Liver (tissue), 9 donors: ENCODE results near the gene RASAL2. TPM values are rescaled to one million over a fixed set of nuclear protein-coding genes. Genes with fewer than 3 reads are reported as not detected.

Experiments
- DNase-seq: peaks from one replicate; pipeline ENCODE4 v3.0.0-alpha.2; 2017; ENCODE audit warnings: low spot score
- H3K27ac ChIP-seq, 2 donors: one replicate each; pipeline ENCODE4 v1.7.0; 2013; ENCODE audit warnings: inconsistent platforms in 2 of 2, low read length in 2 of 2, control low read depth in 1 of 2, low read depth in 1 of 2, mild to moderate bottlenecking in 1 of 2
- H3K27me3 ChIP-seq, 4 donors: one replicate each; pipeline versions ENCODE4 v1.6.1 to v1.7.0; 2013; ENCODE audit warnings: low read length in 3 of 4, inconsistent platforms in 1 of 4, mild to moderate bottlenecking in 1 of 4, moderate library complexity in 1 of 4; ENCODE audit not compliant: control insufficient read depth in 4 of 4, insufficient read depth in 4 of 4
- H3K36me3 ChIP-seq, 4 donors: one replicate each; pipeline versions ENCODE4 v1.6.1 to v1.7.0; 2013; ENCODE audit warnings: low read length in 3 of 4, mild to moderate bottlenecking in 3 of 4, low read depth in 1 of 4, moderate library complexity in 1 of 4; ENCODE audit not compliant: control insufficient read depth in 4 of 4, insufficient read depth in 3 of 4
- H3K4me1 ChIP-seq, 4 donors: one replicate each; pipeline versions ENCODE4 v1.6.1 to v1.7.0; 2013; ENCODE audit warnings: low read length in 3 of 4, mild to moderate bottlenecking in 3 of 4, moderate library complexity in 1 of 4; ENCODE audit not compliant: control insufficient read depth in 4 of 4, insufficient read depth in 4 of 4
- H3K4me3 ChIP-seq, 3 donors: one replicate each; pipeline versions ENCODE4 v1.6.1 to v1.7.0; 2013; ENCODE audit warnings: low read length in 3 of 3, control low read depth in 1 of 3, low read depth in 1 of 3, mild to moderate bottlenecking in 1 of 3
- H3K9ac ChIP-seq, 2 donors: one replicate each; pipeline ENCODE4 v1.7.0; 2013; ENCODE audit warnings: low read length in 2 of 2, mild to moderate bottlenecking in 2 of 2, moderate library complexity in 2 of 2, control low read depth in 1 of 2, low read depth in 1 of 2
- H3K9me3 ChIP-seq, 4 donors: one replicate each; pipeline versions ENCODE4 v1.6.1 to v1.7.0; 2013; ENCODE audit warnings: low read length in 3 of 4; ENCODE audit not compliant: control insufficient read depth in 4 of 4
- ATF3 ChIP-seq: IDR thresholded peaks from 2 replicates; pipeline ENCODE4 v1.6.1; 2016; ENCODE audit warnings: antibody characterized with exemption
- CTCF ChIP-seq: fragments of 150-350 bp; IDR thresholded peaks from 2 replicates; pipeline ENCODE4 v1.5.1; 2017; ENCODE audit warnings: improper control_type of control experiment, low read depth, low read length; ENCODE audit not compliant: missing input control
- EGR1 ChIP-seq, 2 donors: IDR thresholded peaks; 2 replicates each; pipeline ENCODE4 v1.6.1; 2016 to 2018; ENCODE audit warnings: antibody characterized with exemption in 2 of 2, low read depth in 2 of 2
- FOXA1 ChIP-seq: IDR thresholded peaks from 2 replicates; pipeline ENCODE4 v1.6.1; 2016; ENCODE audit warnings: antibody characterized with exemption
- FOXA2 ChIP-seq: IDR thresholded peaks from 2 replicates; pipeline ENCODE4 v1.6.1; 2016; ENCODE audit warnings: antibody characterized with exemption
- GABPA ChIP-seq, 2 donors: IDR thresholded peaks in 1 of 2; conservative IDR thresholded peaks in 1 of 2; 2 replicates each; pipeline ENCODE4 v1.6.1; 2016; ENCODE audit warnings: antibody characterized with exemption in 2 of 2, mild to moderate bottlenecking in 1 of 2, moderate library complexity in 1 of 2
- HNF4A ChIP-seq, 2 donors: conservative IDR thresholded peaks; 2 replicates each; pipeline ENCODE4 v1.6.1; 2016; ENCODE audit warnings: antibody characterized with exemption in 2 of 2, mild to moderate bottlenecking in 2 of 2
- HNF4G ChIP-seq: IDR thresholded peaks from 2 replicates; pipeline ENCODE4 v1.6.1; 2016; ENCODE audit warnings: antibody characterized with exemption
- JUND ChIP-seq, 2 donors: IDR thresholded peaks; 2 replicates each; pipeline ENCODE4 v1.6.1; 2016; ENCODE audit warnings: antibody characterized with exemption in 2 of 2
- MAX ChIP-seq: IDR thresholded peaks from 2 replicates; pipeline ENCODE4 v1.6.1; 2016; ENCODE audit warnings: antibody characterized with exemption
- NR2F2 ChIP-seq: IDR thresholded peaks from 2 replicates; pipeline ENCODE4 v1.6.1; 2016; ENCODE audit warnings: antibody characterized with exemption
- RAD21 ChIP-seq, 2 donors: IDR thresholded peaks; 2 replicates each; pipeline ENCODE4 v1.6.1; 2016; ENCODE audit warnings: antibody characterized with exemption in 2 of 2, mild to moderate bottlenecking in 2 of 2
- REST ChIP-seq: IDR thresholded peaks from 2 replicates; pipeline ENCODE4 v1.6.1; 2016; ENCODE audit warnings: antibody characterized with exemption, mild to moderate bottlenecking
- RXRA ChIP-seq, 2 donors: IDR thresholded peaks; 2 replicates each; pipeline ENCODE4 v1.6.1; 2017 to 2018; ENCODE audit warnings: antibody characterized with exemption in 2 of 2, mild to moderate bottlenecking in 1 of 2
- SP1 ChIP-seq: IDR thresholded peaks from 2 replicates; pipeline ENCODE4 v1.6.1; 2018; ENCODE audit warnings: antibody characterized with exemption, mild to moderate bottlenecking
- TAF1 ChIP-seq: conservative IDR thresholded peaks from 2 replicates; pipeline ENCODE4 v1.6.1; 2016; ENCODE audit warnings: antibody characterized with exemption, mild to moderate bottlenecking
- YY1 ChIP-seq: IDR thresholded peaks from 2 replicates; pipeline ENCODE4 v1.6.1; 2016; ENCODE audit warnings: antibody characterized with exemption, mild to moderate bottlenecking
- ZBTB33 ChIP-seq: IDR thresholded peaks from 2 replicates; pipeline ENCODE4 v1.6.1; 2016; ENCODE audit warnings: antibody characterized with exemption
- WGBS: extraction: QIAGEN DNeasy Blood & Tissue Kit; methylation state at CpG from one replicate; pipeline ENCODE4 v1.1.7; 2013; 5-methylcytosine and 5-hydroxymethylcytosine counted together
- polyA plus RNA-seq, 2 donors: library from polyadenylated mRNA; stranded (reverse) in 1 of 2; unstranded in 1 of 2; fragments of 200-250 nt in 1 of 2; fragments of >200 nt in 1 of 2; fragmentation: Nextera tagmentation in 1 of 2; extraction: Ambion mirVana in 1 of 2; gene quantifications; one replicate each; pipeline versions ENCODE4 v1.2.1 to v1.2.3, GENCODE V29; 2013 to 2015
- total RNA-seq, 2 donors: library from RNA; depleted of rRNA; stranded (reverse); fragments of >200 nt; gene quantifications; one replicate each; pipeline ENCODE4 v1.2.3, GENCODE V29; 2014
- donor health status: healthy.
- donor health status: healthy.
- donor health status: healthy.
- donor health status: healthy.
- donor health status: healthy.

The RASAL2 gene
- total and polyA plus RNA-seq, 4 donors = 1.8 to 8.1 (median 4.1) TPM

- TF ChIP-seq FOXA2 (no peak), MAX (no peak), FOXA1 (no peak)
Observed at GRCh38 chr1:178442925-178443324, 349.0 kb downstream of the RASAL2 start (continued).

GRCh38 chr1:178450871-178451270, 357.0 kb downstream of the RASAL2 start:
- Histone ChIP-seq H3K9ac (no peak overlapping the region), H3K4me3 (no peak overlapping the region), H3K4me1 (no peaks in the 10 kb centered on the region), H3K36me3 (peaks cover 0 to 4% (median 0%) of the 10 kb centered on the region in 4 donors), H3K27me3 (no peaks in the 10 kb centered on the region), H3K27ac (no peak overlapping the region), H3K9me3 (no peaks in the 10 kb centered on the region)
- TF ChIP-seq MAX (no peak), RXRA (IDR thresholded peaks at IDR 0.05) (no peak), REST (no peak), SP1 (no peak), JUND (IDR thresholded peaks at IDR 0.05) (no peak), ATF3 (no peak), TAF1 (no peak), ZBTB33 (no peak), RAD21 (IDR thresholded peaks at IDR 0.05) (no peak), YY1 (no peak), FOXA2 (no peak), CTCF (no peak), NR2F2 (no peak), GABPA (IDR thresholded peaks at IDR 0.05 in 1 of 2, conservative IDR thresholded peaks at IDR 0.05 in 1 of 2) (no peak), HNF4G (no peak), EGR1 (IDR thresholded peaks at IDR 0.05; ENCODE audit: low read depth in 2 of 2) (no peak), HNF4A (conservative IDR thresholded peaks at IDR 0.05) (no peak), FOXA1 (no peak)
- no peak for DNase-seq
- 88% methylated on average over 6 of the region's 6 CpGs for WGBS
